COR-L47 (cell line): ENCODE measurements around the gene CTBS.

Experiments
- DNase-seq: peaks from one replicate; lab custom pipeline; 2025; lab: John Stamatoyannopoulos, UW

The CTBS gene

GRCh38 chr1:84506002-84506728, 68.1 kb downstream of the CTBS start, which contains the start of the genes GNG5 and SPATA1:
GNG5 (minus strand) TSS chr1:84506581; CDS start chr1:84506091, 490 bp downstream.
SPATA1 (plus strand) TSS chr1:84506386; CDS start chr1:84516360, 9,974 bp downstream.
- peak; percentile 89 for DNase-seq

DNA sequence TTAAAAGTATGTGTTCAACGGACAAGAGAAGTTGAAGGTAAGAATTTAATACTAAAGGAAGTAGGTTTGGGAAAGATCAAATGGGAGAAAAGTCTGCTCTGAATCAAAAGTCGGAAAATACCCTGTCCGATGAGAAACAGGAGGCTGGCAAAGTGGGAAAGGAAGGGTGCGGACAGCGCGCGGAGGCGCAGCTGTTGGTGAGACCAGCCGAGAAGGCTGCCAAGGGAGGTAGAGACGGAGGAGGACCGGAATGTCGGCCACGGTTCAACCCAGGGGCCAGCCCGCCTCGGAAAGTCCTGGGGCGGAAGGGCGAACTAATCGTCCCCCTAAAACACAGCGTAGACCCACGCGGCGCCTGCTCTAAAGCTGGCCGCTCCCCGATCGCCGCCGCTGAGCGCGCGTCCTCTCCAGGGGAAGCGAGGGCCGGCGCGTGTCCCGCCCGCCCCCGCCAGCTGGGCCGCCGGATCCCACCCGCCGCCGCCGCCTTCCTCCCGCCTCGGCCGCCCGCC, 68.7 kb downstream of the CTBS start:
- peak; percentile 62 for DNase-seq

DNA sequence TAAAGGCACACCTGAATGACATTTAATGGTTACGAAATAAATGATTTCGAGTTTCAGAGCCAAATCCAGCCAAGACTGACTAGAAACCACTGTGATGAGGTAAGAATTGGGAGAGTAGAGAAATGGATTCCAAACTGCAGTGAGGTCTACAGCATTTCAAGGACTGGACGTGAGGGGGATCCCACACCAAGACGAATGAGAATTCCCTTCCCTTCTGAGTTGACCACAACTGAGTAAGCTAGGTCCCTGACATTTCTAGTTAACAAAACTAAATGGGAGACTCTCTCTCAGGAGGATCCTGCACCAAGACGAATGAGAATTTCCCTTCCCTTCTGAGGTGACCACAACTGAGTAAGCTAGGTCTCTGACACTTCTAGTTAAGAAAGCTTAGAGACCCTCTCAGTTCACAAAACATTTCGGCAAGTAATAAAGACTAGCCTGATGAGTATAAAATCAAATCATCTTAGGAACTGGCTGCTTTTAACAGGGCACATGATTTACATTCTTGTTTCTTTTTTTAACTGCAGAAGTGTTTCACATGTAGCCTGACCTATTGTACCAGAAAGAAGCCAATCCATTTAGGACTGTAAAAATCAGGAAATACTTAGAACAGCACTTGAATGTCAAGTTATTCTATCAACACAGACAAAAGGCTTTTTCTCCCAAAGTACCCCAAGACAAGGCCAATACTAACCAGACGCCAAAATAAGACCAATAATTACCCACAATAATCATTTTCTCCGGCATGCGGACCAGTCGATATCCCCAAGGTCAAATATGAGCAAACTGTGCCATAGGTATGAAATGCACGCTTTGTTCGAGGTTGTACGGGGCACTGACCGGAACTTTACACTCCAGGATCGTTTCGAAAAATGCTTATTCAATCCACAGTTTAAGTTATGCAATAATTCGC, 69.4 kb downstream of the CTBS start:
- DNase-seq = no peak

DNA sequence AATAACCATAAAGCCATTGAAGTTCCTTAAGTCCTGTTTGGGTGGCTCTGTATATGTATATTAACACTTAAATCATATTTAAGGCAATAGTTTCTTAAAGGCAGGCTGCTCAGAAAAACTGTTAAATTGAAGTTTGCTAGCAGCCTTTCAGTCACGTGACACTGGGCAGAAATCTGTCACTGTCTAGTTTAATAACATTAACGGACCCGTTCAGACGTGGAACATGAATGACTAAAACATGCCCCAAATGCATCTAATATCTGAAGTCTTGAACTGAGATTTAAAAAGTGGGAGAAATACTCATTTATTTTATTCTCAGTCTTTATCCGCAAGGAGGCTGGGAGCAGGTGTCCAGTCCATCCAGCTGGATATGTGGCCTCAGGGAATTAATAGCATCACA, 71.3 kb downstream of the CTBS start:
- no peak for DNase-seq
